ENCODE measurements around the gene ACSL3.

DNA sequence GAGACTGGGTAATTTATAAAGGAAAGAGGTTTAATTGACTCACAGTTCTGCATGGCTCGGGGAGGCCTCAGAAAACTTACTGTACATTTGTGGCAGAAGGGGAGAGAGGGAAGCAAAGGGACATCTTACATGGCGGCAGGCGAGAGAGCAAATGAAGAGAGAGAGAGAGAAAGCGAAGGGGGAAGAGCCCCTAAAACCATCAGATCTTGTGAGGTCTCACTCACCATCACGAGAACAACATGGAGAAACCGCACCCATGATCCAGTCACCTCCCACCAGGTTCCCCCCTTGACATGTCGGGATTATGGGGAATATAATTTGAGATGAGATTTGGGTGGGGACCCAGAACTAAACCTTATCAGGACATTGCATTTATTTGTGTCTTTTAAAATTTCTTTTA, 75.9 kb downstream of the ACSL3 start:
- TF ChIP-seq, protein P1, sequence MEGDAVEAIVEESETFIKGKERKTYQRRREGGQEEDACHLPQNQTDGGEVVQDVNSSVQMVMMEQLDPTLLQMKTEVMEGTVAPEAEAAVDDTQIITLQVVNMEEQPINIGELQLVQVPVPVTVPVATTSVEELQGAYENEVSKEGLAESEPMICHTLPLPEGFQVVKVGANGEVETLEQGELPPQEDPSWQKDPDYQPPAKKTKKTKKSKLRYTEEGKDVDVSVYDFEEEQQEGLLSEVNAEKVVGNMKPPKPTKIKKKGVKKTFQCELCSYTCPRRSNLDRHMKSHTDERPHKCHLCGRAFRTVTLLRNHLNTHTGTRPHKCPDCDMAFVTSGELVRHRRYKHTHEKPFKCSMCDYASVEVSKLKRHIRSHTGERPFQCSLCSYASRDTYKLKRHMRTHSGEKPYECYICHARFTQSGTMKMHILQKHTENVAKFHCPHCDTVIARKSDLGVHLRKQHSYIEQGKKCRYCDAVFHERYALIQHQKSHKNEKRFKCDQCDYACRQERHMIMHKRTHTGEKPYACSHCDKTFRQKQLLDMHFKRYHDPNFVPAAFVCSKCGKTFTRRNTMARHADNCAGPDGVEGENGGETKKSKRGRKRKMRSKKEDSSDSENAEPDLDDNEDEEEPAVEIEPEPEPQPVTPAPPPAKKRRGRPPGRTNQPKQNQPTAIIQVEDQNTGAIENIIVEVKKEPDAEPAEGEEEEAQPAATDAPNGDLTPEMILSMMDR (IDR thresholded peaks at IDR 0.05; ENCODE audit: poor library complexity, severe bottlenecking): no peak
- TF ChIP-seq EP300 (conservative IDR thresholded peaks at IDR 0.05; ENCODE audit: poor library complexity, severe bottlenecking) (no peak), MXI1 (conservative IDR thresholded peaks at IDR 0.05; ENCODE audit: poor library complexity, severe bottlenecking) (no peak), RAD21 (conservative IDR thresholded peaks at IDR 0.05) (no peak)

Data from neural cell (in vitro differentiated cells).